Fibroblast of pulmonary artery (primary cell): ENCODE measurements around the gene PHC2.

Source experiments
- DNase-seq: peaks from one replicate; pipeline ENCODE4 v3.0.0-alpha.2; 2010; ENCODE audit warnings: low read depth
- H3K4me3 ChIP-seq: replicated peaks from 2 replicates; pipeline ENCODE4 v1.5.1; 2011; ENCODE audit warnings: low read depth, mild to moderate bottlenecking, control low read depth, low read length, moderate library complexity
- TF ChIP-seq, protein P1 (sequence below): IDR thresholded peaks from 2 replicates; pipeline ENCODE4 v1.5.1; 2011; ENCODE audit warnings: mild to moderate bottlenecking, control low read depth, low read length, inconsistent platforms; ENCODE audit errors: missing control alignments

PHC2 gene

DNA sequence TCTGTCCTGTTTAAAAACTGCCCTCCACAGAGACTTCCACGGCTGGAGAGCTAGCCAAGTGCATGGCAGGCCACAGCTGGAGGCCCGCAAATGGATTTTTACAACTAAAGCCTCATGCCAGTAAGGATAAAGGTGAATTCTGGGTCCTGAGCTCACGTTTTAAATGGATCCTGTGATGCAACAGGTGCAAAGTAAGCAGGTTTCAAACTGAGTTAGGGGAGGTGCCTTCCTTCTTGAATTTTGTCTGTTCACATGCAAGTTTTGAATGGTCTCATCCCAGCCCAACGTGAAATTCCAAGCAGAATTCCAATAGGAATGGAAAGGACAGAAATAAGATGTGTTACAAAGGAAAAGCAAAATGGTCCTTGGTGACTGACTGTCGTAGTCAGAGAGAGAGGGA is 73.8 kb downstream of the PHC2 start:
- H3K4me3 ChIP-seq: no peak overlapping the region
- TF ChIP-seq, protein P1, sequence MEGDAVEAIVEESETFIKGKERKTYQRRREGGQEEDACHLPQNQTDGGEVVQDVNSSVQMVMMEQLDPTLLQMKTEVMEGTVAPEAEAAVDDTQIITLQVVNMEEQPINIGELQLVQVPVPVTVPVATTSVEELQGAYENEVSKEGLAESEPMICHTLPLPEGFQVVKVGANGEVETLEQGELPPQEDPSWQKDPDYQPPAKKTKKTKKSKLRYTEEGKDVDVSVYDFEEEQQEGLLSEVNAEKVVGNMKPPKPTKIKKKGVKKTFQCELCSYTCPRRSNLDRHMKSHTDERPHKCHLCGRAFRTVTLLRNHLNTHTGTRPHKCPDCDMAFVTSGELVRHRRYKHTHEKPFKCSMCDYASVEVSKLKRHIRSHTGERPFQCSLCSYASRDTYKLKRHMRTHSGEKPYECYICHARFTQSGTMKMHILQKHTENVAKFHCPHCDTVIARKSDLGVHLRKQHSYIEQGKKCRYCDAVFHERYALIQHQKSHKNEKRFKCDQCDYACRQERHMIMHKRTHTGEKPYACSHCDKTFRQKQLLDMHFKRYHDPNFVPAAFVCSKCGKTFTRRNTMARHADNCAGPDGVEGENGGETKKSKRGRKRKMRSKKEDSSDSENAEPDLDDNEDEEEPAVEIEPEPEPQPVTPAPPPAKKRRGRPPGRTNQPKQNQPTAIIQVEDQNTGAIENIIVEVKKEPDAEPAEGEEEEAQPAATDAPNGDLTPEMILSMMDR: no peak
- DNase-seq: no peak

DNA sequence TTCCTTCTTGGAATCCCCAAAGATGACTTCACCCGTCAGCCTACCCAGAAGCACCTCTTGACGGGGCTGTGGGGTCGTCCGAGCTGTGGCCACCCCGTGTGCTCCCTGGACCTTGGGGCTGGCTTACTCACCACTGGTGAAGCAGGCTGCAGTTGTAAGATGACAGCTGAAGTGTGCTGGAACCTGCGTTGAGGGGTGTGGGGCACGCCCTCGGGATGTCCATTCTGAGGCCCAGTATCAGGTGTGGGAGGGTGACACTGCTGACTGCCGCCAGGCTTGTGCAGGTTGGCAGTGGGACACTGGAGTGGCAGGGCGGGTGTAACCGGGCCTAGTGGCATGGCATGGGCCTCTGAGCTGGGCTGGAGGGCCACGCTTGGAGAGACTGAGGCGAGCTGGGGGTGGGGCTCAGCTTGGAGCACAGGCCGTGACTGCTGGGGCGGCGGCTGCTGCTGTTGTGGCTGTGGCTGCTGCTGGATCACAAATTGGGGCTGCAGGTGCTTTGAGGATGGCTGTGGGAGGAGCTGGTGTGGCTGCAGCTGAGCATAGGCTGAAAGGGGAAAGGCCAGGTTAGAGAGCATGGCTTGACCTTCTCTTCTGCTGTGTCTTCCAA is 76.1 kb downstream of the PHC2 start:
- DNase-seq: no peak
- no peak overlapping the region for H3K4me3 ChIP-seq
- TF ChIP-seq, protein P1: no peak

DNA sequence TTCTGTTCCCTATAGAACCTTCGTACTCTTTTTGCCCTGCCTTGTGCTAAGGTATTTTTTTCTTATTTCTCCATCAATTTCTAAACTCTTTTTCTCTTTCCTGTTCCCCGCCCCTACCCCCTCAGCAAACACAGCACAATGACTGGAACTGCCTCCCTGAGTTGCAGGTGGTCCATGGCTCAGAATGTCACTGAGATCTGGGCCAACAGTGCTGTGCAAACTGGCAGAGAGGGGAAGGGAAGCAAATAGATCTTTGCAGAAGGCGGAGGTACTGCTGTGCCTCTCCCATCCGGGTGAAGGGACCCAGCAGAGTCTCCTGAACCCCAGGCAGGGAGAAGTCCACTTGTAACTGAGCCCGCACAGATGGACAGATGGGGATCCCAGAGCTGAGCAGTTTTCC is 77.4 kb downstream of the PHC2 start:
- TF ChIP-seq, protein P1: no peak
- DNase-seq: no peak

DNA sequence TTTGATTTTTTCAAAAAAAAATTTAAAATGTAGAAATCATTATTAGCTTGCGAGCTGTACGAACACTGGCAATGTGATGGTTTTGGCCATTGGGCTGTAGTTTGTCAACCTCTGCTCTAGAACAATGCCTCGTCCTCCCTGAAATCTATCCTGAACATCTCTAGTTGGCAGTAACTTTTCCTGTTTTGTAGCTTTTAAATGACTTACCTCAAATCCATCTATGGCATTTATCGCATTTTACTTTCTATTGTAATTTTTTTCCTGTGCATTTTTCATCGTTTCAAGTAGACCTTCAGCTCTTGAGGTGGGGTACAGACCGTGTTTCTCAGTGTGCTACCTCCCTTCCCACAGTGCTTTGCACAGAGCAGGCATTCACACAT is 79.6 kb downstream of the PHC2 start:
- TF ChIP-seq, protein P1: no peak
- H3K4me3 ChIP-seq: no peak overlapping the region
- no peak for DNase-seq

More for the DNA sequence above, 77.4 kb downstream of the PHC2 start:
- no peak overlapping the region for H3K4me3 ChIP-seq

DNA sequence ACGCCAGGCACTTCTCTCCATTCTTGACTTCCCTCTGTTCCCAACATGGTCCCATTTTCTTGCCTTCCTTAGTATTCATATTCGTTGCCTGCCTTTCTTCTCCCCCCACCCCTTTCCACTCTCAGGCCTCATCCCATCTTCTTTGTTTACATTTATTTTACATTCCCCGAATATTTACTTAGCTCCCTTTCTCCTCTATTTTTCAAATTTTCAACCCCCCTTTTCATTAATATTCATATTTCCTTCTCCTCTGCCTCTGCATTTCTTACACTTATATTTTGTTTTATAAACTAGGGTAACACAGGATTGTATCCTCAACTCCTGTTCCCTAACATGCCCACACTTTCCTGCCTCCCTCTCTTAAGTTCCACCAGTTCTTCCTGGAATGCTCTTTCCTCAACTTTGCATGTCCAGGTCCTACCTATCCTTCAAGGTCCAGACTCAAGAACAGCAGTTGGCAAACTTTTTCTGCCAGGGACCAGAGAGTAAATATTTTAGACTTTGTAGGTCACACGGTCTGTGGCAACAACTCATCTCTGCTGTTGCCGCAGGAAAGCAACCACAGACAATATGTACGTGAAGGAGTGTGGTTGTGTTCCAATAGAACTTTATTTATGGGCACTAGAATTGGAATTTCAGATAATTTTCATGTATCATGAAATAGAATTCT is 80.1 kb downstream of the PHC2 start:
- TF ChIP-seq, protein P1: no peak
- peak overlapping the region; percentile 56 for H3K4me3 ChIP-seq
- no peak for DNase-seq

DNA sequence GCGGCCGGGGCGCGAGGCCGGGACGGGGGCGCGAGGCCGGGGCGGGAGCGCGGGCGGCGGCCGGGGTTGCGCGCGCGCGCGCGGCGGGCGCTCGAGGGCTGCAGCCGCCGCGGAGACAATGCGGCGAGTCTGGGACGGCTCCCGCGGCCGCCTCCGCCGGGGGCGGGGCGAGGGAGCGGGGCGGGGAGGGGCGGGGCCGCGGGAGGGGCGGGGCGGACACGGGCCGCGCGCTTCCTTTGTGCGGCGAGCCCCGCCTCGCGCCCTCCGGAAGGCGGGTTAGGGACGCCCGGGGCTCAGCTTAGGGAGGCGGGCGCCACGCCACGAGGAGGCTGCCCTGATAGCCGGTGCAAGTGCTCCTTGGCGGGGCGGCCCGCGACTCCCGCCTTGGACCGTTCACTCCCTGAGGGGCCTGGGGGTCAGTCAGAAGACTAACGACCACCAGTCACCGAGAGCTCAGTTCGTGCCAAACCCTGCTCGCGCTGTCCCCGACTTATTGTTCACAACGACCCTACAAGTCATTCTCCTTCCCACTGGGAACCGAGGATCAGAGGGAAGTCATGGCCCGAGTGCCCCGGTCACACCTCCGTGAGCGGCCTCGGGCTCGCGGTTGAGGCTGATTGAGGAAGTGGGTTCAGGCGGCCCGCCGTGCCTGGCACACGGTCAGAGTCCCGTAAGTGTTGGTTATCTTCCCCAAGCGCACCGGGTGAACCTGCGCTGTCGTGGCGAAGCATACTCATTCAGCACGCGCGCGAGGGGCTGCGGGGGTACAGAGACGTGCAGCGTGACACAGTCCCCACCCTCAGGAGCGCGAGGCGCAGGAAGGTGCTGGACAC is 80.9 kb downstream of the PHC2 start:
- TF ChIP-seq, protein P1: no peak
- H3K4me3 ChIP-seq: peak overlapping the region; percentile 93
- DNase-seq: peak; percentile 77
